Measurements from ENCODE around the gene AUNIP. TPM values are rescaled to one million over a fixed set of nuclear protein-coding genes. Genes with fewer than 3 reads are reported as not detected.

AUNIP gene
- total RNA-seq, 3 donors from 2014 or later (not counting 1 experiment from before 2014, with no cell fraction given) = 0.16 to 0.50 (median 0.20) TPM

GRCh38 chr1:25904943-25905679 is 45.9 kb upstream of the AUNIP start:
- H3K27me3 Mint-ChIP-seq (ENCODE audit: low read depth in 2 of 2) = no peaks in the 10 kb centered on the region
- no peaks in the 10 kb centered on the region for H3K9me3 Mint-ChIP-seq
- H3K27ac Mint-ChIP-seq = peak overlapping the region; percentile 87 to 89
- Histone ChIP-seq H3K27me3 (ENCODE audit: control insufficient read depth, insufficient read depth, low read length) (no peaks in the 10 kb centered on the region), H3K36me3 (ENCODE audit: control insufficient read depth, insufficient read depth, low read length) (peaks cover 4% of the 10 kb centered on the region), H3K4me1 (ENCODE audit: control insufficient read depth, insufficient read depth, low read length) (peaks cover 7% of the 10 kb centered on the region), H3K4me3 (ENCODE audit: low read length) (peak overlapping the region; percentile 53), H3K9me3 (ENCODE audit: control insufficient read depth, insufficient read depth, low read length) (no peaks in the 10 kb centered on the region), H3K27ac (ENCODE audit: low read length) (peak overlapping the region; percentile 42)
- 2% methylated on average over 21 of the region's 34 CpGs for WGBS (ENCODE audit: insufficient coverage)
- no peak for TF ChIP-seq CTCF (IDR thresholded peaks at IDR 0.05)
- ATAC-seq (peak; percentile 81 to 91 (median 82)), DNase-seq (peak; percentile 83 to 91)
- intact Hi-C loops (cut with micrococcal nuclease) = loop anchor here (1.0 to 2.0 kb wide), 2 partner anchors 10 to 94 kb away; partner anchors contain the start of gene PAFAH2
- peaks cover 17 to 23% of the 10 kb centered on the region in 2 donors for H3K4me1 Mint-ChIP-seq
- H3K36me3 Mint-ChIP-seq = no peaks in the 10 kb centered on the region
- peak overlapping the region; percentile 94 for H3K4me3 Mint-ChIP-seq

GRCh38 chr1:25903986-25904385 is 44.7 kb upstream of the AUNIP start:
- Histone ChIP-seq H3K4me1 (ENCODE audit: control insufficient read depth, insufficient read depth, low read length) (peaks cover 7% of the 10 kb centered on the region), H3K36me3 (ENCODE audit: control insufficient read depth, insufficient read depth, low read length) (peaks cover 4% of the 10 kb centered on the region), H3K27ac (ENCODE audit: low read length) (no peak overlapping the region), H3K27me3 (ENCODE audit: control insufficient read depth, insufficient read depth, low read length) (no peaks in the 10 kb centered on the region), H3K4me3 (ENCODE audit: low read length) (no peak overlapping the region), H3K9me3 (ENCODE audit: control insufficient read depth, insufficient read depth, low read length) (no peaks in the 10 kb centered on the region)
- no peak for TF ChIP-seq CTCF (IDR thresholded peaks at IDR 0.05)
- no peaks in the 10 kb centered on the region for H3K36me3 Mint-ChIP-seq
- no peaks in the 10 kb centered on the region for H3K9me3 Mint-ChIP-seq
- peak overlapping the region; percentile 94 for H3K4me3 Mint-ChIP-seq
- ATAC-seq (no peak), DNase-seq (no peak)
- intact Hi-C loops (cut with micrococcal nuclease) = loop anchor here (2.0 kb wide), 1 partner anchor 95 kb away; the partner anchor contains the start of gene PAFAH2
- H3K27me3 Mint-ChIP-seq (ENCODE audit: low read depth in 2 of 2) = no peaks in the 10 kb centered on the region
- WGBS (ENCODE audit: insufficient coverage) = 75% methylated on average over 3 of the region's 3 CpGs
- H3K4me1 Mint-ChIP-seq = peaks cover 17 to 23% of the 10 kb centered on the region in 2 donors
- no peak overlapping the region for H3K27ac Mint-ChIP-seq

GRCh38 chr1:25902462-25902861 is 43.2 kb upstream of the AUNIP start:
- H3K27ac ChIP-seq (ENCODE audit: low read length) = no peak overlapping the region
- no peaks in the 10 kb centered on the region for H3K27me3 ChIP-seq (ENCODE audit: control insufficient read depth, insufficient read depth, low read length)
- Mint-ChIP-seq H3K36me3 (no peaks in the 10 kb centered on the region), H3K4me3 (no peak overlapping the region), H3K27me3 (ENCODE audit: low read depth in 2 of 2) (no peaks in the 10 kb centered on the region), H3K9me3 (no peaks in the 10 kb centered on the region), H3K27ac (no peak overlapping the region), H3K4me1 (peaks cover 17 to 22% of the 10 kb centered on the region in 2 donors)
- no peaks in the 10 kb centered on the region for H3K9me3 ChIP-seq (ENCODE audit: control insufficient read depth, insufficient read depth, low read length)
- WGBS (ENCODE audit: insufficient coverage) = no CpG with 5 or more reads among the region's 3 CpGs
- H3K4me1 ChIP-seq (ENCODE audit: control insufficient read depth, insufficient read depth, low read length) = peaks cover 7% of the 10 kb centered on the region
- no peak for TF ChIP-seq CTCF (IDR thresholded peaks at IDR 0.05)
- DNase-seq = no peak
- intact Hi-C loops (cut with micrococcal nuclease) = no loop called here
- H3K36me3 ChIP-seq (ENCODE audit: control insufficient read depth, insufficient read depth, low read length) = peaks cover 4% of the 10 kb centered on the region
- ATAC-seq = no peak
- no peak overlapping the region for H3K4me3 ChIP-seq (ENCODE audit: low read length)

All from natural killer cell (primary cell).